PFSK-1 (cell line): ENCODE measurements around the gene IL19.

Experiments
- FOXP2 ChIP-seq: optimal IDR thresholded peaks from 2 replicates; pipeline ENCODE3; 2011; ENCODE audit warnings: borderline replicate concordance, control low read depth, inconsistent platforms; ENCODE audit not compliant: insufficient read depth; ENCODE audit errors: extremely low read length, extremely low read depth
- POLR2AphosphoS5 ChIP-seq: IDR thresholded peaks from 2 replicates; pipeline ENCODE4 v1.6.1; 2012; ENCODE audit warnings: low read depth, mild to moderate bottlenecking, control low read depth, low read length, moderate library complexity
- SIN3A ChIP-seq: IDR thresholded peaks from 2 replicates; pipeline ENCODE4 v1.6.1; 2012; ENCODE audit warnings: mild to moderate bottlenecking, low read length, moderate library complexity, borderline replicate concordance; ENCODE audit not compliant: insufficient read depth
- TAF1 ChIP-seq: IDR thresholded peaks from 2 replicates; pipeline ENCODE4 v1.6.1; 2012; ENCODE audit warnings: low read length, control low read depth, borderline replicate concordance; ENCODE audit not compliant: insufficient read depth
- TF ChIP-seq, protein P1 (sequence below), 2 experiments: IDR thresholded peaks; 2 replicates each; pipeline versions ENCODE4 v1.6.1 to v1.8.0; 2011 to 2012; ENCODE audit warnings: low read depth in 2 of 2, low read length in 2 of 2, control low read depth in 1 of 2, inconsistent platforms in 1 of 2, mild to moderate bottlenecking in 1 of 2, moderate library complexity in 1 of 2; ENCODE audit not compliant: insufficient read depth in 1 of 2

DNA sequence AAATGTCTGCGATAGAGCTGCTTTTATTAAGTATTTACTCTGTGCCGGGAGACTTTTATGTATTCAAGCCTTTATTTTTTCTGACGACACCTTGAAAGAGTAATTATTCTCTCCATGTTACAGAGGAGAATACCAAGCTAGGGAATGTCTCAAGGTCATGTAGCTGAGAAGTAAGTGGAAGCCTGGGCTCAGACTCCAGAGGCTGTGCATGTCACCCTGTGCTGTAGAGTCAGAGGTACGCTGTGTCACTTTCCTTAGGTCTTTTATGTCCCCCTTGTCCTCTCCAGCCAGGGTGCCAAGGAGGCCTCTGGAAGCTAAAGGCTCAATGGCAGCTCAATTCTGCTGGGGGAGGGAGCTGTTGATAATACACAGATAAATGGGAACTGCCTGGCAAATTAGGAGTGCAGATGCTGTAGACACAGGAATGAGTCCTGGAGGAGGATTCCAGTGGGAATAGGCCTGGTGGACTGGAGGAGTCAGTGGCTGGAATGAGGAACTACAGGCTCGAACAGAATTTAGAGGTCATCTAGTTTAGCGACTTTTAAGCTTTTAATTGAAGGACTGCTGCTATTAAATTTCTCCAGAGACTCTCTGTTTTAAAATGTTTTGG lies 9.3 kb upstream of the IL19 start:
- TF ChIP-seq, protein P1, sequence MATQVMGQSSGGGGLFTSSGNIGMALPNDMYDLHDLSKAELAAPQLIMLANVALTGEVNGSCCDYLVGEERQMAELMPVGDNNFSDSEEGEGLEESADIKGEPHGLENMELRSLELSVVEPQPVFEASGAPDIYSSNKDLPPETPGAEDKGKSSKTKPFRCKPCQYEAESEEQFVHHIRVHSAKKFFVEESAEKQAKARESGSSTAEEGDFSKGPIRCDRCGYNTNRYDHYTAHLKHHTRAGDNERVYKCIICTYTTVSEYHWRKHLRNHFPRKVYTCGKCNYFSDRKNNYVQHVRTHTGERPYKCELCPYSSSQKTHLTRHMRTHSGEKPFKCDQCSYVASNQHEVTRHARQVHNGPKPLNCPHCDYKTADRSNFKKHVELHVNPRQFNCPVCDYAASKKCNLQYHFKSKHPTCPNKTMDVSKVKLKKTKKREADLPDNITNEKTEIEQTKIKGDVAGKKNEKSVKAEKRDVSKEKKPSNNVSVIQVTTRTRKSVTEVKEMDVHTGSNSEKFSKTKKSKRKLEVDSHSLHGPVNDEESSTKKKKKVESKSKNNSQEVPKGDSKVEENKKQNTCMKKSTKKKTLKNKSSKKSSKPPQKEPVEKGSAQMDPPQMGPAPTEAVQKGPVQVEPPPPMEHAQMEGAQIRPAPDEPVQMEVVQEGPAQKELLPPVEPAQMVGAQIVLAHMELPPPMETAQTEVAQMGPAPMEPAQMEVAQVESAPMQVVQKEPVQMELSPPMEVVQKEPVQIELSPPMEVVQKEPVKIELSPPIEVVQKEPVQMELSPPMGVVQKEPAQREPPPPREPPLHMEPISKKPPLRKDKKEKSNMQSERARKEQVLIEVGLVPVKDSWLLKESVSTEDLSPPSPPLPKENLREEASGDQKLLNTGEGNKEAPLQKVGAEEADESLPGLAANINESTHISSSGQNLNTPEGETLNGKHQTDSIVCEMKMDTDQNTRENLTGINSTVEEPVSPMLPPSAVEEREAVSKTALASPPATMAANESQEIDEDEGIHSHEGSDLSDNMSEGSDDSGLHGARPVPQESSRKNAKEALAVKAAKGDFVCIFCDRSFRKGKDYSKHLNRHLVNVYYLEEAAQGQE (IDR thresholded peaks at IDR 0.05; ENCODE audit: insufficient read depth in 1 of 2, low read depth in 2 of 2, low read length in 2 of 2): no peak
- no peak for TF ChIP-seq POLR2AphosphoS5
- no peak for TF ChIP-seq TAF1
- TF ChIP-seq SIN3A: no peak
- TF ChIP-seq FOXP2: no peak
